OCI-LY7 (cell line): Measurements from ENCODE around the gene MYL12A. TPM values are rescaled to one million over a fixed set of nuclear protein-coding genes. Genes with fewer than 3 reads are reported as not detected.
A peak's percentile ranks its signal among the peaks of the same experiment; 100 is the strongest.

Experiments
- BruUV-seq: library from RNA; stranded (reverse); fragments of 400-500 nt; replicated peaks from 2 replicates; lab custom pipeline; 2021; lab: Mats Ljungman, UMichigan
- CTCF ChIA-PET: fragments of 300-600 bp; sonication (Branson Sonifier 250); formaldehyde crosslinking; loops from one replicate; lab custom pipeline; 2022; ENCODE audit warnings: antibody characterized with exemption; ENCODE audit not compliant: unreplicated experiment; lab: Charles Lee
- POLR2A ChIA-PET: fragments of 300-600 bp; sonication (Branson Sonifier 250); formaldehyde crosslinking; loops from one replicate; lab custom pipeline; 2022; ENCODE audit warnings: antibody characterized with exemption; lab: Charles Lee
- DNase-seq: peaks from one replicate; pipeline ENCODE4 v3.0.0-alpha.2; 2015; ENCODE audit warnings: low spot score
- H2AFZ ChIP-seq: fragments of 200-600 bp; sonication (generic), shearing (Covaris generic); 2 replicates; pipeline ENCODE4 v1.6.1; 2014; ENCODE audit warnings: mild to moderate bottlenecking, antibody characterized with exemption, low read length, moderate library complexity
- H3K27ac ChIP-seq: fragments of 200-600 bp; sonication (generic); 2 replicates; pipeline ENCODE4 v1.5.1; 2014; ENCODE audit warnings: mixed run types, low read depth, mild to moderate bottlenecking, moderate library complexity, low read length, inconsistent platforms; ENCODE audit not compliant: poor library complexity, severe bottlenecking
- H3K36me3 ChIP-seq: fragments of 200-600 bp; sonication (generic); 2 replicates; pipeline ENCODE4 v1.6.1; 2014; ENCODE audit warnings: mild to moderate bottlenecking, antibody characterized with exemption, low read length, moderate library complexity, mixed read lengths; ENCODE audit not compliant: insufficient read depth
- H3K4me1 ChIP-seq: fragments of 200-600 bp; sonication (generic); 2 replicates; pipeline ENCODE4 v1.5.1; 2014; ENCODE audit warnings: mild to moderate bottlenecking, low read length; ENCODE audit not compliant: insufficient read depth, poor library complexity, severe bottlenecking
- H3K4me2 ChIP-seq: fragments of 200-600 bp; sonication (generic); 2 replicates; pipeline ENCODE4 v1.6.1; 2014; ENCODE audit warnings: mild to moderate bottlenecking, low read length
- H3K4me3 ChIP-seq: fragments of 200-600 bp; sonication (generic); 2 replicates; pipeline ENCODE4 v1.5.1; 2014; ENCODE audit warnings: mild to moderate bottlenecking, low read depth, low read length; ENCODE audit not compliant: poor library complexity, severe bottlenecking
- H3K79me2 ChIP-seq: fragments of 200-600 bp; sonication (generic); 2 replicates; pipeline ENCODE4 v1.6.1; 2016; ENCODE audit warnings: low read depth, mild to moderate bottlenecking, low read length, moderate library complexity, mixed read lengths; ENCODE audit not compliant: insufficient read depth
- H3K9me2 ChIP-seq: fragments of 200-600 bp; sonication (generic); 2 replicates; pipeline ENCODE4 v1.6.1; 2016; ENCODE audit warnings: mild to moderate bottlenecking, low read length, mixed read lengths; ENCODE audit not compliant: insufficient read depth
- H3K9me3 ChIP-seq: fragments of 200-600 bp; sonication (generic); 2 replicates; pipeline ENCODE4 v1.6.1; 2014; ENCODE audit warnings: mild to moderate bottlenecking, mixed run types, low read length, mixed read lengths
- H4K20me1 ChIP-seq: fragments of 200-600 bp; sonication (generic); 2 replicates; pipeline ENCODE4 v1.6.1; 2014; ENCODE audit warnings: mild to moderate bottlenecking, antibody characterized with exemption, low read length, moderate library complexity, mixed read lengths; ENCODE audit not compliant: insufficient read depth
- EZH2phosphoT487 ChIP-seq: fragments of 200-600 bp; sonication (generic); IDR thresholded peaks from 2 replicates; pipeline ENCODE4 v1.6.1; 2018; ENCODE audit warnings: low read depth, borderline replicate concordance, mild to moderate bottlenecking, mixed run types, antibody characterized with exemption, low read length, moderate library complexity, mixed read lengths
- intact Hi-C: fragments of 100-400 bp; cut with micrococcal nuclease; formaldehyde crosslinking; loops from one replicate; pipeline ENCODE4 v1.10.0; 2022; ENCODE audit not compliant: unreplicated experiment
- total RNA-seq, 2 experiments: library from RNA; depleted of rRNA in 1 of 2; stranded (reverse); fragments of >200 nt in 1 of 2; shearing (Covaris generic) in 1 of 2; gene quantifications; 2 replicates each; pipeline ENCODE4 v1.2.3, GENCODE V29; 2014 to 2022
- TF ChIP-seq, protein P1 (sequence below): fragments of 200-600 bp; sonication (generic); conservative IDR thresholded peaks from 2 replicates; pipeline ENCODE4 v1.5.1; 2014; ENCODE audit warnings: mild to moderate bottlenecking, antibody characterized with exemption, low read length, moderate library complexity, mixed read lengths

MYL12A gene
- total RNA-seq, 2 experiments from 2014 or later = 301 to 423 TPM

DNA sequence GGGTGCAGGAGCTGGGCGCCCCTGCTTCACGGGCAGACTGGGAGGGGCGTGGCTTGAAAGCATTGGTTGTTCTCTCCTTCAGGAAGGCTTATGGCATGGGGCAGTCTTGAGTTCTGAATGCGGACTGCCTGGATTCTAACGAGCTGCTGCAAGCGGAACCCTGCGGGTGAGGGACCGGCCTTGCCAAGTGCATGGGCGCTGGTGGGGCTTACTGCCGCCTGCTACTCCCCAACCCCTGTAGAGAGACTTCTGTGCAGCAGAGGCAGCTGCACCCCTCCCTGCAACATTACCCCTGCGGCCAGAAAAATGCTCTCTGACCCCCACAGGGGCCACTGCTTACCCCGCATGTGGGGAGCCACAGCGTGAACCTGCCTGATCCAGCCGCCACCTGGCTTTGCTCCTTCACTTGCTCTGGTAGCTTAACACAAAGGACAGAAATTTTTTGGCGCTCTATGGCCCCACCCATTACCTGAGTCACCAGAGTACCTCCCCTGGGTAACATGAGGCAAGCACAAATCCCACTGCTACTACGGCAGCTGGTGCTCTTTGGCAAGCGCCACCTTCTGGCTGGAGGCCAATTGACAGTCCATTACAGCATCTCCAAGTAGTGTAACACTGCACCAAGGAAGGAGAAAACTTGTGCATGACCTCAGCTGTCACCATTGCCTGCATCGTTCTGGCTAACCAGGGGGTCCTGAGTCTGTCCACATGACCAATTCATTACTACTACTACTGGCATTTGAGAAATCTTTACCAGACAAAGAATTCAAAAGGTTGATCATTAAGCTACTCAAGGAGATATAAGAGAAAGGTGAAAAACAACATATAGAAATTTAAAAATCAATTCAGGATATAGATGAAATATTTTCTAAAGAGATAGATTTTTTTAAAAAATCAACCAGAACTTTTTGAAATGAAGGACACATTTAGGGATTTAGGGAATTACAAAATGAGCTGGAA is 49.7 kb downstream of the MYL12A start:
- Histone ChIP-seq H3K27ac (peak overlapping the region; percentile 57), H3K9me2 (no peaks in the 10 kb centered on the region), H3K4me1 (peaks cover 10% of the 10 kb centered on the region), H2AFZ (peak overlapping the region; percentile 47), H4K20me1 (no peaks in the 10 kb centered on the region), H3K79me2 (peaks cover 6% of the 10 kb centered on the region; the same call in 1 of the 2 replicates), H3K36me3 (peaks cover 10% of the 10 kb centered on the region), H3K9me3 (peaks cover 4% of the 10 kb centered on the region; the same call in 1 of the 2 replicates), H3K4me2 (peak overlapping the region; percentile 95), H3K4me3 (peak overlapping the region; percentile 85)
- intact Hi-C loops = loop anchor here (1.0 to 5.0 kb wide), 5 partner anchors 18 to 369 kb away; no protein-coding TSS in a partner anchor
- TF ChIP-seq, protein P1, sequence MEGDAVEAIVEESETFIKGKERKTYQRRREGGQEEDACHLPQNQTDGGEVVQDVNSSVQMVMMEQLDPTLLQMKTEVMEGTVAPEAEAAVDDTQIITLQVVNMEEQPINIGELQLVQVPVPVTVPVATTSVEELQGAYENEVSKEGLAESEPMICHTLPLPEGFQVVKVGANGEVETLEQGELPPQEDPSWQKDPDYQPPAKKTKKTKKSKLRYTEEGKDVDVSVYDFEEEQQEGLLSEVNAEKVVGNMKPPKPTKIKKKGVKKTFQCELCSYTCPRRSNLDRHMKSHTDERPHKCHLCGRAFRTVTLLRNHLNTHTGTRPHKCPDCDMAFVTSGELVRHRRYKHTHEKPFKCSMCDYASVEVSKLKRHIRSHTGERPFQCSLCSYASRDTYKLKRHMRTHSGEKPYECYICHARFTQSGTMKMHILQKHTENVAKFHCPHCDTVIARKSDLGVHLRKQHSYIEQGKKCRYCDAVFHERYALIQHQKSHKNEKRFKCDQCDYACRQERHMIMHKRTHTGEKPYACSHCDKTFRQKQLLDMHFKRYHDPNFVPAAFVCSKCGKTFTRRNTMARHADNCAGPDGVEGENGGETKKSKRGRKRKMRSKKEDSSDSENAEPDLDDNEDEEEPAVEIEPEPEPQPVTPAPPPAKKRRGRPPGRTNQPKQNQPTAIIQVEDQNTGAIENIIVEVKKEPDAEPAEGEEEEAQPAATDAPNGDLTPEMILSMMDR = peak; percentile 98
- no peak for TF ChIP-seq EZH2phosphoT487
- ChIA-PET POLR2A (interaction anchor here (0.6 to 2.6 kb wide), 24 partner anchors 8 to 476 kb away, joined by 3 to 18 read pairs (median 3); no protein-coding TSS in a partner anchor), CTCF (interaction anchor here (0.5 to 1.6 kb wide), 9 partner anchors 15 to 617 kb away, joined by 3 to 10 read pairs (median 3); no protein-coding TSS in a partner anchor)
- DNase-seq = peak; percentile 97
- BruUV-seq = TSS peak; percentile 74

DNA sequence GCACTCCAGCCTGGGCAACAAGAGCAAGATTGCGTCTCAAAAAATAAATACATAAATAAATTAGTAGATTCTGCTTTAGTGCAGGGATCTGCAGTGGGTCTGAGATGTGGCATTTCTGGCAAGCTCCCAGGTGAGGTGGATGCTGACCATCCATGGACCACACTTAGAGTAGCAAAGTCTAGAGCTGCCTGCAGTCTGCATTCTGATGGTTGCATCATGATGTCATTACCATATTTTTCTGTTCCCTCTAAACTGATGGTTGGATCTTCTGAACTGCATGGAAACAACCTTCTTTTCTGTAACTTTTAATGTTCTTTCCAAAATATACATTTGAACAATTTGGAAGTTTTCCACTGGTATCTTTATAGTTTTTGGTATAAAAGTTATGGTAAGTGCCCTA is 57.2 kb downstream of the MYL12A start:
- Histone ChIP-seq H3K79me2 (no peaks in the 10 kb centered on the region), H3K9me2 (no peaks in the 10 kb centered on the region), H3K4me2 (no peak overlapping the region), H2AFZ (0 out of 2 replicates have a peak overlapping the region, but pooled peaks have one; percentile 43), H3K9me3 (no peaks in the 10 kb centered on the region), H3K36me3 (no peaks in the 10 kb centered on the region), H4K20me1 (no peaks in the 10 kb centered on the region), H3K27ac (no peak overlapping the region), H3K4me3 (no peak overlapping the region), H3K4me1 (no peaks in the 10 kb centered on the region)
- intact Hi-C loops = no loop called here
- ChIA-PET CTCF (no interaction called here), POLR2A (interaction anchor here (1.2 kb wide), 1 partner anchor 9 kb away, joined by 6 read pairs; no protein-coding TSS in a partner anchor)
- no peak for TF ChIP-seq EZH2phosphoT487
- TF ChIP-seq, protein P1 = no peak
- DNase-seq = no peak
- BruUV-seq = no TSS peak
